ENCODE data around the gene CELF2.

CELF2 gene

DNA sequence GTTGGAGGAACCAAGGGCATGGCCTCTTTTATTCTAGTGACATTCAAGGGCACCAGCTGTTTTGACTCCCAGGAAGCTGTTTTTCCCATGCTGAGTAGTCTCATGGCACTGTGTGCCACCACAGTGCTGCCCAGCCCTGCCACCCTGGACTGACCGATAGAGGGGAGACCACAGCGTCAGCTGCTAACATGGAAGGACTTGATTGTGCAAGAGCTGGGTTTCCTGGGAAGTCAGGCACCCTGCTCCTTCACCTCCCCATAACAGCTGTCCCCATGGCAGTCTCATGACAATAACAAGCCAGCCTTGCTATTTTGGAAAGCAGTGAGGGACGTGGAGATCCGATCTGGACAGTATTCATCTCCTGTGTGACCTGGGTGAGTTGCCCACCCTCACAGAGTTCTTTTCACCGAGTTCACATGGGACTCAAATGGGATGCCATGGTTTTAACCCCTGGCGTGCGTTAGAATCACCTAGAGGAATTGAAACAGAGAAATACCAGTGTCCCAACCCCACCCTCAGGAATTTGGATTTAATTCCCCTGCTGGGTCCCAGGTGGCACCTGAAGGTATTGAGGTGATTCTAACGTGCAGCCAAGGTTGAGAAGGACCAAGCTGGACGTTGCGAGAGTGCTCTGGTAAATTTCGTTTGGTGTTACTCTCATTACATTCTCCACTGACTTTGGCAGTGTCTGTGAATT, 174.8 kb downstream of the CELF2 start:
- no peak for DNase-seq (ENCODE audit: low read depth in 1 of 2, low spot score in 1 of 2)

DNA sequence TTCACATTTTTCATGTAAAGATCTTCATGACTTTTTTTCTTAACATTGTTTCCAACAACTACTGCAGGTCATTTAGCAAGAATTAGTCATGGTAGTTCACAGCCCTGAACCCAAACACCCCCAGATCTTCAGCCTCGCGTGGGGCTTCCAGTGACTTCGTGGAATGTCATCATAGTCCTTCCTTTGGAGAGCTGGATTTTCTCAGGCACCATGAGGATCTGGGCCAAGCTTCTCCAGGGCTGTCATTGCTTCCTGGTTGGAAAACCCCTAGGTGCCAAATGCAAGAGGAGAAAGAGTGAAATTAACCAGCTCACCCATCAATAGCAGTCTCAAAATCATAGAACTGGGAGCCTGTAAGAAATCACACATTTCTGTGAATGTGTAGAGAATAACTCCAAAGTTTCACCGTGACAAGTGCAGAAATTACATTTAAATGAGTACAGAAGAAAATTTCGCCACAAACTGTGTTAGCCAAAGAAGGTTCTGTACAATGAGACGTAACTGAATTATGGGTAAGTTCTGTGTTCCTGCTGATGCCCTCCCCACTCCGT, 175.4 kb downstream of the CELF2 start:
- no peak for DNase-seq (ENCODE audit: low read depth in 1 of 2, low spot score in 1 of 2)

DNA sequence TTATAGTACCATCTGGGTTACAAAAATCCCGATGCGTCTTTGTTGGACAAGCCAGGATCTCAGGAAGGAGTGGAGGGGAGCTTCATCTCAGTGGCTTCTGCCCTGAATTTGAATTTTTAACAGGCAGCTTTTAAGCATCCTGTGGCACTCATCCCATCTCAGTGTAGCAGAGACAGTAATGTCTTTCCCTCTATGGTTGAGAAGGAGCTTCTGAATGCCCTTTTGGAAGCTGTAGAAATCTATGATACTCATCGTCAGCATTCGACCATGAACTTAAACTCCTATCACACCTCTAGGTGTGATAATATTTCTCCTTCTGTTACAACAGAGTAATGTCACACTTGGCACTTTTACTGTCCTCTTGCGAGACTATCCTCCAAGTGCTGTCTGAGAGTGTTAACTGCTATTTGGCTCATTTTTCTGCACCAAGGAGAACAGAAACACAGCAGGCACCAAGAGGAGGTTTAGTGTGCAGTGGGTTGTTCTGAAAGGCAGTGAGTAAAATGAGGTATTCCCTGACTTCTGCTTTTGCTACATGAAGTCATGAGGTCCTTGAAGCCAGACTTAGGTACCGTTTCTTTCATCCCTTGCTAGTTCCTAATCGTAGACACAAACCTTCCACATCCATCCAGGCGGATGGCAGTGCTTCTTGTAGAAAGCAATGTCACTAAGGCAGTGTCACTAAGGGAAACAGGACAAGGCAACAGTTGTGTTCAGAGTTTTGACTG, 177.4 kb downstream of the CELF2 start:
- no peak for DNase-seq (ENCODE audit: low read depth in 1 of 2, low spot score in 1 of 2)

DNA sequence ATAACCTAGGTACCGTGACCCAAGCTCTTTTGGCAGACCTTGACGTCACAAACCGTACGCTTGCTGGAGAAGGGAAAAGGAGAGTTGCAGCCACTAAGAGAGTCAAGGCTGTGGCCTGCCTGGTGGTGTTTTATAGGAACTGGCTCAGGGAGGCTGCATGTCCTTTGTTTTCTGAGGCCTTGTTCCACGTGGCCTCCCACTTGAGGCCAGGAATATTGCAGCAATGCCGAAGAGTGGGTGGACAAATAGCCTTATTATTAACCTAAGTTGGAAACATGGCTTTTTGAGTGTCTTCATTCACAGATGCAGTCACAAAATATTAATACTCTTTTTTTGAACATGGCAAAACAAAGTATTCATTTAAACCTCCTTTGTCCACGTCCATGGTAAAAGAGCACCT, 178.0 kb downstream of the CELF2 start:
- no peak for DNase-seq (ENCODE audit: low read depth in 1 of 2, low spot score in 1 of 2)

- DNase-seq (ENCODE audit: low read depth in 1 of 2, low spot score in 1 of 2), result no peak
These were observed 179.6 kb downstream of the CELF2 start for GRCh38 chr10:11197266-11197712.

DNA sequence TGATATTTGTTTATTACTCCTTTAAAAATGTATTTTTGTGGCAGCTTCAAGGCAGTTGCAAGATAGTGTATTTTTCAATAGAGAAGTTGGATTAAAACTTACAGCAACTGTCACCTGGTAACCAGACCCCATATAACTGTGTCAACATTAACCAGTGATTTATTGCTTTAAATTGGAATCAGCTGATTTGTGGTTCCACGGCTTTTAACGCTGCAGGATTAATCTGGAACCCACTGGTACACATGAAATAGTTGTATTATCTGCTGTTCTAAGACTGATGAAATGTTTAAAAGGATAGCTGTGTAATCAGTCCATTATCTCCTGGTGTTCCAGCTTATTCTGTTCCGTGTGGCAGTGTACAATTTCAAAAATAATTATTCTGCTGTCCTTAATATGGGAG, 180.2 kb downstream of the CELF2 start:
- no peak for DNase-seq (ENCODE audit: low read depth in 1 of 2, low spot score in 1 of 2)

DNA sequence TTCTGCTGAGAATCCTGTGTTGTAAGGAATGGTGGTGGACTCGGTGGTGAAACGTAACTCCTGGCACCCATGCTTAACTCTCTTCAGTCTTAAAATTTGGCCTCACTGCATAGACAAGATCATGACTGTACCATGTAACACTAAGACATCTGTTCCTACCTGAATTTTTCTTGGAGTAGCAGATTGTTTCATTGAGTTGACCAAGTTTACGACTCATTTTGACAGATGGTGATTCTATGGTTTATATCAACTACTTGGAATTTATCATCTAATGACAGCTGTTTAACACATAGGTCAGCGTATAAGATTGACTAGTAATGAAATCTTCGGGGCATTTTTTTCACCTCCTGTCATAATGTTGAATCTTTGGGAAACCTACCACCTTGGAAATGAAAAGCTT, 184.2 kb downstream of the CELF2 start:
- no peak for DNase-seq (ENCODE audit: low read depth in 1 of 2, low spot score in 1 of 2)

DNA sequence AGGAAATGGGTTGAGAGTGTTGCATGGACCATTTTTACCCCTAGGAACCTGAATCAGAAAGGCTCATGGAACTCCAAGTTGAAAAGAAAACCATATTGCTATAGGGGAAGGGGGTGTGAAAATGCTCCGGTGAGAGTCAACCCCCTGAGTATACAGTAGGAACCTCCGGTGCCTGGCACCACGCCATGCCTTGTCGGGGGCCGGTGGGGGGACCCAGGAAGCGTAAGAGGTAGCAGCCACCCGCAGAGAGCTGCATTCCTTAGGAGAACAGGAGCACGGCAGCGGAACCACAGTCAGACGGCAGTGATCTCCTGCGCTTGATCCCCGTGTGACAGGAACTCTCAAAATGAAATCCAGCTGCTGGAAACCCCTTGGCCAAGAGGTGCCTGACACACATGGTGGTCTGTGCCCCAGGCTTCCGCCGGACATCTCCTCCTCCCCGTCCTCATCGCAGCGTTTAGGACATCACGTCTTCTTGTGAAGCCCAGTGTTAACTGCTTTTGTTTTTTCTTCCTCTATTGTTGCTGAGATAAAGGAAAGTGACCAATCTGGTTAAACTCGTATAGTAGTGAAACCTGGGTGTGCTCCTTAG, 186.8 kb downstream of the CELF2 start:
- no peak for DNase-seq (ENCODE audit: low read depth in 1 of 2, low spot score in 1 of 2)

DNA sequence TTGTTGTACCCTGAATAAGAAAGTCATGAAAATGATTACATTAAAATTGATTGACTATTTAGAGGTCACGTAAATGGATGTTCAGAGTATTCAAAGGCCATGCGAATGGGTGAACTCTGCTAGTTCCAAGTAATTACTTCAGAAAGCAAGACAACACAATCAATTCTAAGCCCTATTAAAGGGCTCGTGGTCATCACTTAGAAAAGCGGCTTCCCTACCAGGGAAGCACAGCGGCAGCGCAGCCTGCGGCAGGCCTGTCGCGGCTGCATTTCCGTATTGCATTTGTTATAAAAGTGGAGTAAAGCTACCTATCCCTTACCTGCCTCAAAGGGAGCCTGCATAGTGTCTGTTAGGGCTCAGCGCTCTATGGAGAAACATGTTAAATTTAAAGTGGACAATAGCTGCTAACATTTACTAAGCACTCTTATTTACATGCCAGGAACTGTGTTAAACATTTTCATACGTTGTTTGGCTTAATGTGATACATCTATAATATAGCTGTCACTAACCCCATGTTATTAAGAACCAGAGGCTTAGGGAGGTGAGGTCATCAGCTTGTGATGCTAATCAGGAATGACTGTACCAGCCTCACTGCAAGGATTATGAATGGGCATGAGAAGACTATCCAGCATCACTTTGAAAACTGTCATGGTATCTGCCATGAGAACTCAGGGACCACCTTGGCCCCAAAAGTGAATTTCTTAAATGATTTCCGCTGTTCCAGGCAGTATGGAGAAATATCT, 187.5 kb downstream of the CELF2 start:
- no peak for DNase-seq (ENCODE audit: low read depth in 1 of 2, low spot score in 1 of 2)

- DNase-seq (ENCODE audit: low read depth in 1 of 2, low spot score in 1 of 2), result no peak
These were observed 189.2 kb downstream of the CELF2 start for GRCh38 chr10:11206676-11207559.

DNA sequence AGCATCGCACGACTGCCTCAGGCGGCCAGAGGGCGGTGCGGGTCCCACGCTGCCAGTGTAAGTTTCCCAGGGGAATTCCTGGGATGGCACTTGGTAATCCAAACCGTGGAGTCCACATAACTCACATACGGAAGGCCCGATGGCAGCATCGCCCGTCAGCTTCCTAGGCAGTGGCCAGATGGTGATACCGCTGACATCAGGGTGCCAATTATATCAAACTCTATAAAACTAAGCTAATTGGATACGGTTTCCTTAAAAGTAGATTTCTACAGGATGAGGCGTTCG, 189.8 kb downstream of the CELF2 start:
- no peak for DNase-seq (ENCODE audit: low read depth in 1 of 2, low spot score in 1 of 2)

GRCh38 chr10:11208243-11208642, 190.6 kb downstream of the CELF2 start:
- no peak for DNase-seq (ENCODE audit: low read depth in 1 of 2, low spot score in 1 of 2)

- no peak for DNase-seq (ENCODE audit: low read depth in 1 of 2, low spot score in 1 of 2)
These were observed 191.5 kb downstream of the CELF2 start for GRCh38 chr10:11208908-11209829.

DNA sequence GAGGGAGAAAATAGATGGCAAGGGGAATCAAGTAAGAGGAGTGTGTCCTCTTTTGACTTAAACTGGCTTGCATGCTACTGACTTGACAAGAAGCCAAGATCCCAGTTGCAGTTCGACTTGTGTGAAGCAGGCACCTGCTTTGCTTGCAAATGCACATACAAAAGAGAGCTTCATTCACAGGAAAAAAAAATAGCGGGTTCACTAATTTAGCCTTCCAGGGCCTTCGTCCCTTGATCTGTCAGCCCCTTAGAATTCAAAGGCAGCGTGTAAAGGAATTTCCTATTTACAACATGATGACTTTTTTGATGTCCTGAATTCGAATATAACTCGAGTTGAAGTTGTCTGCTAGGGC, 192.1 kb downstream of the CELF2 start:
- DNase-seq (ENCODE audit: low read depth in 1 of 2, low spot score in 1 of 2), result no peak

GRCh38 chr10:11210211-11210922, 192.7 kb downstream of the CELF2 start:
- DNase-seq (ENCODE audit: low read depth in 1 of 2, low spot score in 1 of 2), result no peak

DNA sequence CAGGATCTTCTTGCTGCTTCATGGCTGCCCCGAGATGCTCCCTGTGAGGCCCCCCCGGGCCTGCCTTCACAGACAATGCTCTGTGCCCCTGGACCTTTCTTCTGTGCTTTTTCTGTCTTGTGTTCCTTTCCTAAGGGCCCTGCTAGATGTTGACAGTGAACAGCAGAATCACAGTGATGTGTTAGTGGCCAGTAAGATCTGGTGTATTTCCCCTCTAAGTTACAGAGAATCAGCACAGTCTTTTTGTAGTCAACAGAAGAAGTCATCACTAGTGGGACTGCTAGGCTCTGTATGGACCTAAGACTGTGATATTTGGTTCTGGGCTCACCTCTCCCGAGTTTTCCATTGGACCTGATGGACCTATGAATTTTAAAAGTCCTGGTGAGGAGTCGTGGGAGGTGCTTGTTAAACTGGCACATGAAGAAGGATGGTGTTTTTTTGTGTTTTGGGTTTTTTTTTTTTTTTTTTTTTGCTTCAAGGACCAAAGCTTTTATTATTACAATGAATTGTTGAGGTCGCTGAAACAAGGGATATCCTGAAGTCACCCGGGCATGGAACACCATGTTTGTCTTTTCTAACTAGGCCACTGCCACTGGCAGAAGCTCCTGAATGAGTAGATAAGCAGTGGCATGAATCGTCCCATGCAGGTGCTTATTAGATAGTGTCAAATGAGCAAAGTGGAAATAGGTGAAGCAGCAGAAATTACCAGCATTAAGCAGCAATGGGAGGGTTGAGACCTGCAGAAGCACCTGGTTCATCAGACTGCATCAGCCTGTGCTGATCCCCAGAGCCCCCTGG, 194.8 kb downstream of the CELF2 start:
- DNase-seq (ENCODE audit: low read depth in 1 of 2, low spot score in 1 of 2), result no peak

DNA sequence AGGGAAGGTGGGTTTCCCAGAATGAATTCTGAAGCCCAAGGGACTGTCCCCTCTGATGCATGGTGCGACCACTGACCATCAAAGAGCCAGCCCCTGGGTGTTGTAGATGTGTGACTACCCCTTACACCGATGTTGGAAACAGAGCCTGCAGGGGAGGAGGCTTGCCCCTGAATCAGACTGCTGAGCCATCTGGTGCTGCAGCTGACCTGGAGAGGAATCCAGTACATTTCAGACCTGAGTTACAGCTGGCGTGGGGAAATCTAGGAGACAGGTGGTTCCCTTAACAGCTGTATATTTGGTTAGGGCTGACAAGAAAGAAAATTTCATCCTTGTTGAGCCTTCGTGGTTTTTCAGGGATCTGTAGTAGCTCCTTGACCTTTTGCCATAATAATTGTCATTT, 195.5 kb downstream of the CELF2 start:
- DNase-seq (ENCODE audit: low read depth in 1 of 2, low spot score in 1 of 2), result no peak

DNA sequence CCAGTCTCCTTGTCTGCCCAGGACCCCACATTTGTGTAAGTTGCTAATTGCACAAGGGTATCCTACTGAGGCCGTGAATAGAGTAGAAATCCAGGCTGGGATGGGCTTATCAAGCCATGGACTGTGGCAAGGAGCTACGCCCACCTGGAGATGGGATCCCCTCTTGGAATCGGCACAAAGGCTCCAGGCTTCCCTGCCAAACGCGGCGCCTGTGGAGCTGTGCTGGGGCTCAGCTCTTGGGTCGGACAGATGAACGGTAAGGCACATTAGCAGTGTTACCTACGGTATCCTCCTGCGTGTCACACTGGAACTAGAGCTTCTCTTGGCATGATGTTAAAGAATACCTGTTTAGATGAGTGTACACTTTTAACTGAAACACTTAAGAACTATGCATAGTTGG, 196.7 kb downstream of the CELF2 start:
- DNase-seq (ENCODE audit: low read depth in 1 of 2, low spot score in 1 of 2), result no peak

Measured in activated T-helper 1 cell treated with anti-CD3 and anti-CD28 coated beads, Interleukin-2, amount 50 U/mL, for 16 hours (primary cell).